ENCODE measurements around the gene HS6ST3. TPM values are rescaled to one million over a fixed set of nuclear protein-coding genes. Genes with fewer than 3 reads are reported as not detected.

Gene HS6ST3
- total RNA-seq, 1 donor from 2014 or later, result under 0.01 TPM

DNA sequence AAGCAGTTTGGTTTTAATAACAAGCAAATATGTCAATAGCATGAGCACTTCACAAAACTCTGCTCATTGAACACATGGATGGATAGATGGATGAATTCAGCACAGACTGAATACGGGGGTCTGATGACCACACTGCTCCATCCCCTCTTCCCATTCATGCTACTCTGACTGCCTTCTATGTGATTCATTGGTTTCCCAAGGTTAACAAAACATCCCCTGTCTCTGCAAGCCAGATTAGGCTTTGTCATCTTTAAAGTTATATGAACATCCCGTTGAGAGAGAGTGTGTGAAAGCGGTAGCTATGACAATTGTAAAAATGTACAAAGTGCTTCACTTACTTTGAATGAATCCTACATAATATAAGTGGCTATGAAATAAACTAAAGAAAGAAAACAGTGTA, 651.9 kb downstream of the HS6ST3 start:
- no peak for FAIRE-seq

DNA sequence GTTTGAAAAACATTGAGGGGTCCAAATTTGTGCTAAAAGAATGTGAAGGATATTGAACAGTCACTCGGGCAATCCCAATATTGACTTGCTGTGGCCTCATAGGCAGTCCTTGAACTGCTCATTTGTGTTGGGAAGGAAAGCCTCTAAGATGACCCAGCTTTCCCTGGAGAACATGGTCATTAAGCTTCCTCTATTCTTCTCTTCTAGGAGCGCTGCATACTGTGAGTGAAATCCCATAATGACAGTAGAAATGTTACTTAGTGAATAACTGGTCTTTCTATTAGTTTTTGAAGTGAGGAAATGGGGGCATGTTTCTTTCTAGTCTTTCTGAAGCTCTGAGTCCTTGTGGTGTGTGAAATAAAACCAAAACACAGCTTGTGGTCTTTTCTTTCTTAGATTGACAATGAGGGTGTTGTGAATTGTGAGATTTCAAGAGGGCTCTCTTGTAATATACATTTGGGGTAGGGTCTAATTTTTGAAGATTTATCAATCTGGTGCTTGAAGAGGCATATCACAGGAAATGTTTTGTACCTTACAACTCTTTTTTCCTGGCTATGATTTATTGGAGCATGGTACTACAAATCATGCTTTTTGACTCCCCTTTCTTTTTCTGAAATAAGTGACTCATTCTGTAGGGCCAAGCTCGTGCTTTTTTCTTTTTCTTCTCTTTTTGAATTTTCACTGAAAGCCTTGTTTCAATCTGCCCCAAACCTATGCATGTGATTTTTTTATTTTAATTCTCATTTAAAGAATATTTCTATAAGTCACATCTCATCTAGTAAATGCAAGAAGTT, 653.6 kb downstream of the HS6ST3 start:
- FAIRE-seq (no peak), DNase-seq (ENCODE audit: low read depth) (no peak)
- H3K4me3 ChIP-seq (ENCODE audit: low read depth, low read length), result no peak overlapping the region
- H3K27me3 ChIP-seq (ENCODE audit: control insufficient read depth, insufficient read depth, low read length), result no peaks in the 10 kb centered on the region
- TF ChIP-seq, protein P1, sequence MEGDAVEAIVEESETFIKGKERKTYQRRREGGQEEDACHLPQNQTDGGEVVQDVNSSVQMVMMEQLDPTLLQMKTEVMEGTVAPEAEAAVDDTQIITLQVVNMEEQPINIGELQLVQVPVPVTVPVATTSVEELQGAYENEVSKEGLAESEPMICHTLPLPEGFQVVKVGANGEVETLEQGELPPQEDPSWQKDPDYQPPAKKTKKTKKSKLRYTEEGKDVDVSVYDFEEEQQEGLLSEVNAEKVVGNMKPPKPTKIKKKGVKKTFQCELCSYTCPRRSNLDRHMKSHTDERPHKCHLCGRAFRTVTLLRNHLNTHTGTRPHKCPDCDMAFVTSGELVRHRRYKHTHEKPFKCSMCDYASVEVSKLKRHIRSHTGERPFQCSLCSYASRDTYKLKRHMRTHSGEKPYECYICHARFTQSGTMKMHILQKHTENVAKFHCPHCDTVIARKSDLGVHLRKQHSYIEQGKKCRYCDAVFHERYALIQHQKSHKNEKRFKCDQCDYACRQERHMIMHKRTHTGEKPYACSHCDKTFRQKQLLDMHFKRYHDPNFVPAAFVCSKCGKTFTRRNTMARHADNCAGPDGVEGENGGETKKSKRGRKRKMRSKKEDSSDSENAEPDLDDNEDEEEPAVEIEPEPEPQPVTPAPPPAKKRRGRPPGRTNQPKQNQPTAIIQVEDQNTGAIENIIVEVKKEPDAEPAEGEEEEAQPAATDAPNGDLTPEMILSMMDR (IDR thresholded peaks at IDR 0.05; ENCODE audit: insufficient read depth, low read length, severe bottlenecking), result no peak
- no peaks in the 10 kb centered on the region for H3K36me3 ChIP-seq (ENCODE audit: control insufficient read depth, insufficient read depth, low read length)

More for the DNA sequence above, 651.9 kb downstream of the HS6ST3 start:
- DNase-seq (ENCODE audit: low read depth), result no peak
- TF ChIP-seq, protein P1 (IDR thresholded peaks at IDR 0.05; ENCODE audit: insufficient read depth, low read length, severe bottlenecking), result no peak
- Histone ChIP-seq H3K36me3 (ENCODE audit: control insufficient read depth, insufficient read depth, low read length) (no peaks in the 10 kb centered on the region), H3K27me3 (ENCODE audit: control insufficient read depth, insufficient read depth, low read length) (no peaks in the 10 kb centered on the region), H3K4me3 (ENCODE audit: low read depth, low read length) (no peak overlapping the region)

DNA sequence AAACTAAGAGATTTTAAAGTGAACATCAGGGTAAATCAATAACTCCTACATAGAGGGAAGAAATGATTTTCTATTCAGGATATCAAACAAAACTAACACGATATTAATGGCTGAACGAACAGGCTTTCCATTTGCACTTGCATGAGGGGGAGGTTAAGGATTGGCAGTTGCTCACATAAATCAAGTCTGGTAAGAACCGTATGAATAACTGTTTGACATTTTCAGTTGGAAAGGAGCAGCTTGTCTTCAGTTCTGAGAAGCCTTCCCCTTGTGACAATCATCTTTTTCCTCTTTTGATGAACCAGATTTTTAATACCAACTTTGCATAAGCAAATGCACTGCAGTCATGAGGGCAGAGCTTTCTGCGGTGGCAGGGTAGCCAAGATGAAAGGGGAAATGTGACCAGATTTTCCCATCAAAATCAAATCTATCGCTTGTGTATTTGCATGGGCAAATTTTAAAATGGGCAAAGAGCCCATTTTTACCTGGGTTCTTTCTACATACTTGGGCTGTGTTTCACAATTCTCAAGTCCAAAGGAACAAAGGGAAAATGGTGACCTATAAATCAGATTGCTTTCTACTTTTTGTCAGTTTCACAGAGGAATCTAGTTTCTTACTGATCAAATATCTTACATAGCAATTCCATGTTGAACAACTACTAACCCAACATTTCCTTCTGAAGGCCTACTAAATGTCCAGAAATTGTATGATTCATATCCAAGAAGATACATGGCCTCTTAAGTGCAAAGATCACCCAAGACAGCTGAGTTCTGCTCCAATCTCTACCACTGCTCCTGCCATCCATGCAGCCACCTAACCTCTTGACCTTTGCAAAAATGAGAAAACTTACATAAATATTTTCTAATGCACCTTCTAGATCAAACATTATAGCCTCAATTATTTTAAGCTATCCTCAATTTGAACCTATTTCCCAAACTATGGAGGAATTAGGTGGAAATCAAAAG, 654.7 kb downstream of the HS6ST3 start:
- no peaks in the 10 kb centered on the region for H3K27me3 ChIP-seq (ENCODE audit: control insufficient read depth, insufficient read depth, low read length)
- FAIRE-seq (no peak), DNase-seq (ENCODE audit: low read depth) (no peak)
- H3K4me3 ChIP-seq (ENCODE audit: low read depth, low read length), result no peak overlapping the region
- TF ChIP-seq, protein P1 (IDR thresholded peaks at IDR 0.05; ENCODE audit: insufficient read depth, low read length, severe bottlenecking), result no peak
- no peaks in the 10 kb centered on the region for H3K36me3 ChIP-seq (ENCODE audit: control insufficient read depth, insufficient read depth, low read length)

DNA sequence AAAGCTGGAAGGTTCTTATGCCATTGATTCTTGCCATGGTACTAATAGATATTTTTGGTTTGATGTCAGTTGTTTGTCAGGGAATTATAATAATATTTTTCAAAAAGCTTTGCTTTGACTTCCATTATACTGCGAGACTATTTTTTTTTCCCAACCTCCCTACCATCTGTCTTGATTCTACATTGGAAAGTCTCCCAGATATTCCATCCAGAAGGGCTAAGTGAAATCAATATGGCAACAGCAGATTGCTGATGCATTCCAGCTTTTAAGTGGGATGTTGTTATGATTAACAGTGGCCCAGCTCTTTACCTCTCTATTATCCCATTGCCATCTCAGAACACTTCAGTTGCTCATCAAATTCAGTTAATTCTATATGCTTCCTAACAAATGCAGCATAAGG, 657.0 kb downstream of the HS6ST3 start:
- H3K27me3 ChIP-seq (ENCODE audit: control insufficient read depth, insufficient read depth, low read length), result no peaks in the 10 kb centered on the region
- H3K36me3 ChIP-seq (ENCODE audit: control insufficient read depth, insufficient read depth, low read length), result no peaks in the 10 kb centered on the region
- FAIRE-seq (no peak), DNase-seq (ENCODE audit: low read depth) (no peak)
- no peak overlapping the region for H3K4me3 ChIP-seq (ENCODE audit: low read depth, low read length)
- TF ChIP-seq, protein P1 (IDR thresholded peaks at IDR 0.05; ENCODE audit: insufficient read depth, low read length, severe bottlenecking), result no peak

DNA sequence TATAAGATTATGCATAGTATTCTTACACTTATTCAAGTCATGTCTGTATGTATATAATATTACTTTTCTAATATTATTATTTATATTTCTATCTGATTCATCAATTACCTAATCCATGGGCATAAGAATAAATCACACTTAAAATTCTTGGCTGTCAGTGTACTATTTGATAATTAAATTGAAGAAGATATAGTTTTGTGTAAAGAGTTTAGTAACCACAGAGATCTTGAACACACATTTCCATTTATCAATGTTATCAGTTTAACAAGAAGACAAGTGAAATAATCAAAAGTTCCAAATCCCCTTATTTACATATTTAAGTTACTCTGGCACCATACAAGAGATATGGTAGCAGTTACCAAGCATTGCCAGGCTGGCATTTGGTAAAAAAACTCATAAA, 659.9 kb downstream of the HS6ST3 start:
- DNase-seq (ENCODE audit: low read depth) (no peak), FAIRE-seq (no peak)
- no peaks in the 10 kb centered on the region for H3K36me3 ChIP-seq (ENCODE audit: control insufficient read depth, insufficient read depth, low read length)
- no peak overlapping the region for H3K4me3 ChIP-seq (ENCODE audit: low read depth, low read length)
- TF ChIP-seq, protein P1 (IDR thresholded peaks at IDR 0.05; ENCODE audit: insufficient read depth, low read length, severe bottlenecking), result no peak
- no peaks in the 10 kb centered on the region for H3K27me3 ChIP-seq (ENCODE audit: control insufficient read depth, insufficient read depth, low read length)

Measured in bronchial epithelial cell (primary cell).